ENCODE data around the gene RHBDF1. TPM values are rescaled to one million over a fixed set of nuclear protein-coding genes. Genes with fewer than 3 reads are reported as not detected.

Gene RHBDF1
- total and polyA plus RNA-seq, 2 donors = 34.7 to 50.3 TPM

- 95% methylated on average over 16 of the region's 16 CpGs for WGBS
- no peak for DNase-seq (ENCODE audit: extremely low spot score)
- no peak overlapping the region for H3K4me3 ChIP-seq (ENCODE audit: low read depth, low read length)
- no peak overlapping the region for H3K27ac ChIP-seq (ENCODE audit: low read depth)
- H3K36me3 ChIP-seq (ENCODE audit: insufficient read depth) = no peaks in the 10 kb centered on the region
- H3K4me1 ChIP-seq (ENCODE audit: insufficient read depth) = no peaks in the 10 kb centered on the region
Observed at GRCh38 chr16:63466-63865, 9.0 kb downstream of the RHBDF1 start.

- H3K27ac ChIP-seq (ENCODE audit: low read depth) = no peak overlapping the region
- no peak for DNase-seq (ENCODE audit: extremely low spot score)
- no peak overlapping the region for H3K4me3 ChIP-seq (ENCODE audit: low read depth, low read length)
- H3K36me3 ChIP-seq (ENCODE audit: insufficient read depth) = peaks cover 2% of the 10 kb centered on the region
- 96% methylated on average over 21 of the region's 21 CpGs for WGBS
- no peaks in the 10 kb centered on the region for H3K4me1 ChIP-seq (ENCODE audit: insufficient read depth)
Observed at GRCh38 chr16:62968-63391, 9.5 kb downstream of the RHBDF1 start.

GRCh38 chr16:62283-62967 lies 10.0 kb downstream of the RHBDF1 start:
- Histone ChIP-seq H3K4me1 (ENCODE audit: insufficient read depth) (no peaks in the 10 kb centered on the region), H3K36me3 (ENCODE audit: insufficient read depth) (peaks cover 2% of the 10 kb centered on the region), H3K27ac (ENCODE audit: low read depth) (no peak overlapping the region), H3K4me3 (ENCODE audit: low read depth, low read length) (no peak overlapping the region)
- WGBS = 94% methylated on average over 34 of the region's 34 CpGs
- no peak for DNase-seq (ENCODE audit: extremely low spot score)

GRCh38 chr16:61879-62281 lies 10.6 kb downstream of the RHBDF1 start:
- H3K4me1 ChIP-seq (ENCODE audit: insufficient read depth) = no peaks in the 10 kb centered on the region
- no peak for DNase-seq (ENCODE audit: extremely low spot score)
- peaks cover 2% of the 10 kb centered on the region for H3K36me3 ChIP-seq (ENCODE audit: insufficient read depth)
- no peak overlapping the region for H3K4me3 ChIP-seq (ENCODE audit: low read depth, low read length)
- 90% methylated on average over 32 of the region's 32 CpGs for WGBS
- no peak overlapping the region for H3K27ac ChIP-seq (ENCODE audit: low read depth)

GRCh38 chr16:60929-61878 lies 11.2 kb downstream of the RHBDF1 start:
- Histone ChIP-seq H3K4me1 (ENCODE audit: insufficient read depth) (no peaks in the 10 kb centered on the region), H3K27ac (ENCODE audit: low read depth) (no peak overlapping the region), H3K36me3 (ENCODE audit: insufficient read depth) (peaks cover 2% of the 10 kb centered on the region), H3K4me3 (ENCODE audit: low read depth, low read length) (no peak overlapping the region)
- WGBS = 79% methylated on average over 89 of the region's 89 CpGs
- no peak for DNase-seq (ENCODE audit: extremely low spot score)

- WGBS = 82% methylated on average over 11 of the region's 11 CpGs
- Histone ChIP-seq H3K4me3 (ENCODE audit: low read depth, low read length) (no peak overlapping the region), H3K27ac (ENCODE audit: low read depth) (no peak overlapping the region), H3K36me3 (ENCODE audit: insufficient read depth) (peaks cover 2% of the 10 kb centered on the region), H3K4me1 (ENCODE audit: insufficient read depth) (no peaks in the 10 kb centered on the region)
- no peak for DNase-seq (ENCODE audit: extremely low spot score)
Observed at GRCh38 chr16:60166-60565, 12.3 kb downstream of the RHBDF1 start.

GRCh38 chr16:59440-60059 lies 12.9 kb downstream of the RHBDF1 start:
- 89% methylated on average over 14 of the region's 14 CpGs for WGBS
- no peak overlapping the region for H3K4me3 ChIP-seq (ENCODE audit: low read depth, low read length)
- DNase-seq (ENCODE audit: extremely low spot score) = no peak
- H3K27ac ChIP-seq (ENCODE audit: low read depth) = no peak overlapping the region
- H3K4me1 ChIP-seq (ENCODE audit: insufficient read depth) = no peaks in the 10 kb centered on the region
- H3K36me3 ChIP-seq (ENCODE audit: insufficient read depth) = peaks cover 2% of the 10 kb centered on the region

- peaks cover 2% of the 10 kb centered on the region for H3K36me3 ChIP-seq (ENCODE audit: insufficient read depth)
- no peak overlapping the region for H3K4me3 ChIP-seq (ENCODE audit: low read depth, low read length)
- H3K27ac ChIP-seq (ENCODE audit: low read depth) = no peak overlapping the region
- no peak for DNase-seq (ENCODE audit: extremely low spot score)
- no peaks in the 10 kb centered on the region for H3K4me1 ChIP-seq (ENCODE audit: insufficient read depth)
- WGBS = 86% methylated on average over 29 of the region's 29 CpGs
Observed at GRCh38 chr16:58491-59439, 13.7 kb downstream of the RHBDF1 start.

- 64% methylated on average over 8 of the region's 8 CpGs for whole genome bisulfite sequencing
- no peaks in the 10 kb centered on the region for H3K4me1 ChIP-seq (ENCODE audit: insufficient read depth)
- H3K27ac ChIP-seq (ENCODE audit: low read depth) = no peak overlapping the region
- no peak for DNase-seq (ENCODE audit: extremely low spot score)
- H3K4me3 ChIP-seq (ENCODE audit: low read depth, low read length) = no peak overlapping the region
- peaks cover 2% of the 10 kb centered on the region for H3K36me3 ChIP-seq (ENCODE audit: insufficient read depth)
Observed at GRCh38 chr16:57711-58110, 14.7 kb downstream of the RHBDF1 start.

GRCh38 chr16:56231-56927 lies 16.1 kb downstream of the RHBDF1 start:
- 86% methylated on average over 17 of the region's 17 CpGs for WGBS
- no peak for DNase-seq (ENCODE audit: extremely low spot score)
- no peak overlapping the region for H3K4me3 ChIP-seq (ENCODE audit: low read depth, low read length)
- no peaks in the 10 kb centered on the region for H3K4me1 ChIP-seq (ENCODE audit: insufficient read depth)
- H3K27ac ChIP-seq (ENCODE audit: low read depth) = no peak overlapping the region
- peaks cover 2% of the 10 kb centered on the region for H3K36me3 ChIP-seq (ENCODE audit: insufficient read depth)

GRCh38 chr16:55571-56136 lies 16.8 kb downstream of the RHBDF1 start:
- H3K36me3 ChIP-seq (ENCODE audit: insufficient read depth) = peaks cover 2% of the 10 kb centered on the region

GRCh38 chr16:54237-54581 lies 18.2 kb downstream of the RHBDF1 start:
- 53% methylated on average over 12 of the region's 12 CpGs for WGBS
- no peak overlapping the region for H3K27ac ChIP-seq (ENCODE audit: low read depth)
- H3K4me1 ChIP-seq (ENCODE audit: insufficient read depth) = no peaks in the 10 kb centered on the region
- DNase-seq (ENCODE audit: extremely low spot score) = no peak
- peaks cover 2% of the 10 kb centered on the region for H3K36me3 ChIP-seq (ENCODE audit: insufficient read depth)
- peak overlapping the region; percentile 59 for H3K4me3 ChIP-seq (ENCODE audit: low read depth, low read length)

More at GRCh38 chr16:55571-56136, 16.8 kb downstream of the RHBDF1 start:
- Histone ChIP-seq H3K4me3 (ENCODE audit: low read depth, low read length) (no peak overlapping the region), H3K27ac (ENCODE audit: low read depth) (no peak overlapping the region), H3K4me1 (ENCODE audit: insufficient read depth) (no peaks in the 10 kb centered on the region)
- 85% methylated on average over 11 of the region's 11 CpGs for WGBS
- DNase-seq (ENCODE audit: extremely low spot score) = no peak
